ENCODE measurements around the gene SERPINE1. TPM values are rescaled to one million over a fixed set of nuclear protein-coding genes. Genes with fewer than 3 reads are reported as not detected.
A peak's percentile ranks its signal among the peaks of the same experiment; 100 is the strongest.

Gene SERPINE1
- total and polyA plus RNA-seq, 2 of the 13 experiments (the other 11 are each of a cell fraction or from before 2014, with no cell fraction given): 21.2 to 1,576 TPM

DNA sequence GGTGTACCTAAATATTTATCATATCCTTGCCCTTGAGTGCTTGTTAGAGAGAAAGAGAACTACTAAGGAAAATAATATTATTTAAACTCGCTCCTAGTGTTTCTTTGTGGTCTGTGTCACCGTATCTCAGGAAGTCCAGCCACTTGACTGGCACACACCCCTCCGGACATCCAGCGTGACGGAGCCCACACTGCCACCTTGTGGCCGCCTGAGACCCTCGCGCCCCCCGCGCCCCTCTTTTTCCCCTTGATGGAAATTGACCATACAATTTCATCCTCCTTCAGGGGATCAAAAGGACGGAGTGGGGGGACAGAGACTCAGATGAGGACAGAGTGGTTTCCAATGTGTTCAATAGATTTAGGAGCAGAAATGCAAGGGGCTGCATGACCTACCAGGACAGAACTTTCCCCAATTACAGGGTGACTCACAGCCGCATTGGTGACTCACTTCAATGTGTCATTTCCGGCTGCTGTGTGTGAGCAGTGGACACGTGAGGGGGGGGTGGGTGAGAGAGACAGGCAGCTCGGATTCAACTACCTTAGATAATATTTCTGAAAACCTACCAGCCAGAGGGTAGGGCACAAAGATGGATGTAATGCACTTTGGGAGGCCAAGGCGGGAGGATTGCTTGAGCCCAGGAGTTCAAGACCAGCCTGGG is 11.4 kb downstream of the SERPINE1 start (continued):
- 0 out of 2 replicates have a peak, but pooled peaks have one; percentile 65 for TF ChIP-seq ZNF619 (CRISPR knock-in tag; IDR thresholded peaks at IDR 0.05)
- TF ChIP-seq, protein P1, sequence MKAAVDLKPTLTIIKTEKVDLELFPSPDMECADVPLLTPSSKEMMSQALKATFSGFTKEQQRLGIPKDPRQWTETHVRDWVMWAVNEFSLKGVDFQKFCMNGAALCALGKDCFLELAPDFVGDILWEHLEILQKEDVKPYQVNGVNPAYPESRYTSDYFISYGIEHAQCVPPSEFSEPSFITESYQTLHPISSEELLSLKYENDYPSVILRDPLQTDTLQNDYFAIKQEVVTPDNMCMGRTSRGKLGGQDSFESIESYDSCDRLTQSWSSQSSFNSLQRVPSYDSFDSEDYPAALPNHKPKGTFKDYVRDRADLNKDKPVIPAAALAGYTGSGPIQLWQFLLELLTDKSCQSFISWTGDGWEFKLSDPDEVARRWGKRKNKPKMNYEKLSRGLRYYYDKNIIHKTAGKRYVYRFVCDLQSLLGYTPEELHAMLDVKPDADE (CRISPR knock-in tag; IDR thresholded peaks at IDR 0.05): no peak
- peak; percentile 59; the same call in 1 of the 2 replicates for TF ChIP-seq SAP130 (CRISPR knock-in tag; IDR thresholded peaks at IDR 0.05; ENCODE audit: low read depth)
- TF ChIP-seq, protein P2, sequence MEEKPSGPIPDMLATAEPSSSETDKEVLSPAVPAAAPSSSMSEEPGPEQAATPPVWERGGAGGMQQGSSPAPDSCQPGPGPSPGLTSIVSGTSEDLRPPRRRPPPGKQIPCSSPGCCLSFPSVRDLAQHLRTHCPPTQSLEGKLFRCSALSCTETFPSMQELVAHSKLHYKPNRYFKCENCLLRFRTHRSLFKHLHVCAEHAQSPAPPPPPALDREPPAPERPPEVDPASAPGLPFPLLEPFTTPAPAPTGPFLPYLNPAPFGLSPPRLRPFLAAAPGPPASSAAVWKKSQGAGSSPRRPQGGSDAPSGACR (CRISPR knock-in tag; IDR thresholded peaks at IDR 0.05): peak; percentile 73; the same call in 1 of the 2 replicates
- TF ChIP-seq NR0B2 (CRISPR knock-in tag; IDR thresholded peaks at IDR 0.05): no peak
- TF ChIP-seq MYPOP (CRISPR knock-in tag; IDR thresholded peaks at IDR 0.05): no peak
- no peak for TF ChIP-seq DDIT3 (CRISPR knock-in tag; IDR thresholded peaks at IDR 0.05)
- TF ChIP-seq NCOA2 (CRISPR knock-in tag; IDR thresholded peaks at IDR 0.05): 0 out of 2 replicates have a peak, but pooled peaks have one; percentile 28
- TF ChIP-seq AHR (CRISPR knock-in tag; IDR thresholded peaks at IDR 0.05): no peak
- TF ChIP-seq ZNF367 (CRISPR knock-in tag; IDR thresholded peaks at IDR 0.05; ENCODE audit: borderline replicate concordance): no peak
- peak; percentile 78; the same call in 1 of the 3 replicates for TF ChIP-seq MXI1 (IDR thresholded peaks at IDR 0.05; ENCODE audit: borderline replicate concordance, low read depth, low read length)
- TF ChIP-seq PRDM15 (CRISPR knock-in tag; IDR thresholded peaks at IDR 0.05): no peak
- TF ChIP-seq ZNF143 (CRISPR knock-in tag; IDR thresholded peaks at IDR 0.05): no peak
- TF ChIP-seq, protein P3, sequence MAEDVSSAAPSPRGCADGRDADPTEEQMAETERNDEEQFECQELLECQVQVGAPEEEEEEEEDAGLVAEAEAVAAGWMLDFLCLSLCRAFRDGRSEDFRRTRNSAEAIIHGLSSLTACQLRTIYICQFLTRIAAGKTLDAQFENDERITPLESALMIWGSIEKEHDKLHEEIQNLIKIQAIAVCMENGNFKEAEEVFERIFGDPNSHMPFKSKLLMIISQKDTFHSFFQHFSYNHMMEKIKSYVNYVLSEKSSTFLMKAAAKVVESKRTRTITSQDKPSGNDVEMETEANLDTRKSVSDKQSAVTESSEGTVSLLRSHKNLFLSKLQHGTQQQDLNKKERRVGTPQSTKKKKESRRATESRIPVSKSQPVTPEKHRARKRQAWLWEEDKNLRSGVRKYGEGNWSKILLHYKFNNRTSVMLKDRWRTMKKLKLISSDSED (CRISPR knock-in tag; IDR thresholded peaks at IDR 0.05): no peak
- no peak; the same call in 1 of the 2 replicates for TF ChIP-seq GABPA (IDR thresholded peaks at IDR 0.05; ENCODE audit: low read depth, low read length)
- TF ChIP-seq GABPA (CRISPR knock-in tag; IDR thresholded peaks at IDR 0.05; ENCODE audit: low read depth): peak; percentile 86
- TF ChIP-seq CBX5 (CRISPR knock-in tag; IDR thresholded peaks at IDR 0.05; ENCODE audit: borderline replicate concordance): no peak
- TF ChIP-seq, protein P4, sequence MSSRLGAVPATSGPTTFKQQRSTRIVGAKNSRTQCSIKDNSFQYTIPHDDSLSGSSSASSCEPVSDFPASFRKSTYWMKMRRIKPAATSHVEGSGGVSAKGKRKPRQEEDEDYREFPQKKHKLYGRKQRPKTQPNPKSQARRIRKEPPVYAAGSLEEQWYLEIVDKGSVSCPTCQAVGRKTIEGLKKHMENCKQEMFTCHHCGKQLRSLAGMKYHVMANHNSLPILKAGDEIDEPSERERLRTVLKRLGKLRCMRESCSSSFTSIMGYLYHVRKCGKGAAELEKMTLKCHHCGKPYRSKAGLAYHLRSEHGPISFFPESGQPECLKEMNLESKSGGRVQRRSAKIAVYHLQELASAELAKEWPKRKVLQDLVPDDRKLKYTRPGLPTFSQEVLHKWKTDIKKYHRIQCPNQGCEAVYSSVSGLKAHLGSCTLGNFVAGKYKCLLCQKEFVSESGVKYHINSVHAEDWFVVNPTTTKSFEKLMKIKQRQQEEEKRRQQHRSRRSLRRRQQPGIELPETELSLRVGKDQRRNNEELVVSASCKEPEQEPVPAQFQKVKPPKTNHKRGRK (CRISPR knock-in tag; IDR thresholded peaks at IDR 0.05): no peak

All from HepG2 (cell line).